H7 (cell line): ENCODE data around the gene SP3. TPM values are rescaled to one million over a fixed set of nuclear protein-coding genes. Genes with fewer than 3 reads are reported as not detected.

Source experiments
- DNase-seq: peaks from one replicate; pipeline ENCODE4 v3.0.0; 2012
- H3K27me3 ChIP-seq: 2 replicates; pipeline ENCODE4 v1.6.0; 2011; ENCODE audit warnings: mild to moderate bottlenecking, low read length; ENCODE audit not compliant: control insufficient read depth, insufficient read depth
- H3K36me3 ChIP-seq: replicated peaks from 2 replicates; pipeline ENCODE4 v1.5.1; 2011; ENCODE audit warnings: low read length; ENCODE audit not compliant: control insufficient read depth, insufficient read depth
- H3K4me3 ChIP-seq: 2 replicates; pipeline ENCODE4 v1.5.1; 2011; ENCODE audit warnings: low read depth, mild to moderate bottlenecking, control low read depth, low read length, moderate library complexity; ENCODE audit not compliant: insufficient read depth
- total RNA-seq: library from RNA; depleted of rRNA; stranded (reverse); fragments of >200 nt; shearing (Covaris generic); gene quantifications from 2 replicates; pipeline ENCODE4 v1.2.3, GENCODE V29; 2014

SP3 gene
- total RNA-seq, 1 experiment from 2014 or later, result 107 TPM

DNA sequence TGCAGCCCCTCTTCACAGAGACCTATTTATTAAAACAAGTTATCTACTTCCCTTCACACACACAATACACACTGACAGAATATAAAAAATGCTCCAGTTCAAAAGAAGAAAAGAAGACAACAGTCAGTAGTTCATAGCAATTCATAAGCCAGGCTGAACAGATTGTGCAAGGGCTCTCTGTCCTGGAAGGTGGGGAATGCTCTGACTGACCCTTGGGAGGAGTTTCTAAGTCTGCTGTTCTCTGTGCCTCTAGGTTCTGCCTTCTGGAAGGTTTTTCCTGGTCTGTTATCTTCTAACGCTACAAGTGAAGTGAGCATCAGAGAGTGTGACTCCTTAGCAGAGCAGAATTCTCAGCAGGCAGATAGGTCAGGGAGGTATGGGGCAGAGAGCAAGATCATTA is 35.7 kb downstream of the SP3 start:
- H3K36me3 ChIP-seq, result peaks cover 1% of the 10 kb centered on the region; the same call in 1 of the 2 replicates
- H3K27me3 ChIP-seq, result no peaks in the 10 kb centered on the region
- DNase-seq, result no peak
- H3K4me3 ChIP-seq, result no peak overlapping the region

DNA sequence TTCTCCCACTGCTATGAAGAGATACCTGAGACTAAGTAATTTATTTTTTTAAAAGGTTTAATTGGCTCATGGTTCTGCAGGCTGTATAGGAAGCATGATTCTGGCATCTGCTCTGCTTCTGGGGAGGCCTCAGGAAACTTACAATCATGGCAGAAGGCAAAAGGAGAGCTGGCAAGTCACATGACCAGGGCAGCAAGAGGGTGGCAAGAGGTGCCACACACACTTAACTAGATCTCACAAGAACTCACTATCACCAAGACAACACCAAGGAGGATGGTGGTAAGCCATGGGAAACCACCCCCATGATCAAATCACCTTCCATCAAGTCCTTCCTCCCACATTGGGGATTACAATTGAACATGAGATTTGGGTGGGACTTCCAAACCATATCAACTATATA is 38.3 kb downstream of the SP3 start:
- H3K27me3 ChIP-seq, result no peaks in the 10 kb centered on the region
- DNase-seq, result no peak
- no peak overlapping the region for H3K4me3 ChIP-seq
- H3K36me3 ChIP-seq, result no peaks in the 10 kb centered on the region

DNA sequence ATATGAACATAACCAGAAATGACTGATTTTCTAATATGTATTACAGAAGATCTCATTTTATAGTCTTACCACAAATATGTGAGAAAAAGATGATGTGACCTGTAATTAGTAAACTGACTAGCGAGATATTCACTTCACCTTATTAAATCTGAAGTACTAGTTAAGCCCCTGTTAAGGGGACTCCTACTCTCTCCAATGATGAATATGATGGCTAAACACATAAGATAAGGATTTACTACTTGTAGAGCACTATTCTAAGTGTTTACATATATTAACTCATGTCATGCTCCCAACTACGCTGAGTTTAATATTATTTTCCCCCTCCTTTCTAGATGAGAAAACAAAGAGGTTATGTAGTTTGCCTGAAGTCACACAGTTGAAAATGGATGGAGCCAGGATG is 40.9 kb downstream of the SP3 start:
- no peak for DNase-seq
- Histone ChIP-seq H3K36me3 (no peaks in the 10 kb centered on the region; the same call in 1 of the 2 replicates), H3K27me3 (no peaks in the 10 kb centered on the region), H3K4me3 (no peak overlapping the region)

DNA sequence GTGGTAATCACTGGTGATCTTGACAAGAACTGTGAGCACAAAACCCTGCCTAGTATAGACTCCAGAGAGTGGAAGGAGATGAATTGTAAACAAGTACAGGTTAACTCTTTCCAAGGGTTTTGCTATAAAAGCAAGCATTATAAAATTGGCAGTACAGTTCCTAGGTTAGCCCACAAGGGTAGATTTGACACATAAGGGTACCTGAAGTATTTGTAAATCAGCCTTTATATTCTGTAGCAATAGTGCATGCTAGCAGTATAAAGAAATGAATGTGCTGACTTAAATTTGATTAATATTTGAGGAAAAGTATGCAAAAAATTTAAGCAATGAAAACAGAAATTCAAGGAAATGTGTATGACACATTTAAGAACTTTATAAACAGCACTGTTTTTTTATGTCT is 42.4 kb downstream of the SP3 start:
- no peaks in the 10 kb centered on the region for H3K27me3 ChIP-seq
- DNase-seq, result no peak
- no peaks in the 10 kb centered on the region; the same call in none of the 2 replicates for H3K36me3 ChIP-seq
- H3K4me3 ChIP-seq, result no peak overlapping the region

DNA sequence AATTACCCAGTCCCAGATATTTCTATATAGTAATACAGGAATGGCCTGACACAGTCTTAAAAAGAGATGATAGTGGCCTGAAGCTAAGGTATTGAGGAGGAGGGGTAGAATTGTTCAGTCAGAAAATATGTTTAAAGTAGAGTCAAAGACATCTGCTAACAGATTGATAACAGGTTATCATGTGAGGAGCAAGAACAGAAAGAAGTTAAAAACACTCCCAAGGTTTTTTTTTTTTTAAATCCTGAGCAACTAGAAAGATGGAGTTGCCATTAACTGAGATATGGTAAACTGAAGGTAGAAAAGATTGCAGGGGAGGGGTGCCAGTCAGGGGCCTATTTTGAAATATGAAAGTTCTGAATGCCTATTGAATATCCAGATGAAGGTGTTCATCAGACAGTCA is 43.1 kb downstream of the SP3 start:
- H3K36me3 ChIP-seq, result no peaks in the 10 kb centered on the region; the same call in none of the 2 replicates
- no peak overlapping the region for H3K4me3 ChIP-seq
- no peak for DNase-seq
- no peaks in the 10 kb centered on the region for H3K27me3 ChIP-seq

DNA sequence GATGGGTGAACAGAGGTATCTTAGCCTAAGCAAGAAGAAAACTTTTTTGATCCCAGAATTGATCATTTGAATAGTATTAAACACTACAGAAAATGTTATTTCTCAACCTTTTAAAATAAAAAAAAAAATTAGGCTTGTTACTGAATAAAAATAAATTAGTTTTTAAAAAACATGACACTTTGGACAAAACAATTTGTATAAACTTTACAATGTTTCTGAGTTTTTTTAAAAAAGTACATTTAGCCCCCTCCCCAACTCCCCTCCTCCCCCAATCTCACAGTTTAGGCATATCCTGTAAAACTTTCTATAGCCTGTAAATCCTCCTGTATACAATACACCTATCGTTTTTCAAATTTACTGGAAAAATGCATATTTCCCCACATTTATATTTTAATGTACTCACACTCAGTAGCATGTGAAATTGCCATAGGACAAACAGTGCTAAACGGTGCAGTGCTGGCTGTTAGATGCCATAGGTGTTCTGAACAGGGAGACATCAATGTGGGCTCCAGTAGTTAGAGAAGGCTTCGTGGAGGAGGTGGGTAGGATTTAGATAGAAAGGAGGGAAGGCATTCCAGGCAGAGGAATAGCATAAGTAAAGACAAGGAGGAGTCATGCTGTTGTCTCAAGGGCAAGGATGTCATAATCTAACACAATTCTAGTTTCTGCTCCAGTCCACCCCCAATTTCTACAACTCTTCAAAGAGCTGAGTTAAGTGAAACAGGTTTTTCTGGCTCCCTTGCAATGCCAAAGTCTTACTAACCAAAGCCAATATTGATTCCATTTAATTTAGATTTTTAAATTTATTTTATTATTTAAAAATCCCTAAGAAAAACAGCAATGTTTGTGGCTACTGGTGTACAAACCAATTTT is 50.9 kb downstream of the SP3 start:
- peaks cover 5% of the 10 kb centered on the region for H3K36me3 ChIP-seq
- H3K4me3 ChIP-seq, result no peak overlapping the region
- H3K27me3 ChIP-seq, result no peaks in the 10 kb centered on the region
- DNase-seq, result no peak

GRCh38 chr2:173909846-173910245 is 55.3 kb downstream of the SP3 start:
- no peaks in the 10 kb centered on the region for H3K27me3 ChIP-seq
- H3K36me3 ChIP-seq, result peaks cover 5% of the 10 kb centered on the region
- no peak for DNase-seq
- H3K4me3 ChIP-seq, result no peak overlapping the region

DNA sequence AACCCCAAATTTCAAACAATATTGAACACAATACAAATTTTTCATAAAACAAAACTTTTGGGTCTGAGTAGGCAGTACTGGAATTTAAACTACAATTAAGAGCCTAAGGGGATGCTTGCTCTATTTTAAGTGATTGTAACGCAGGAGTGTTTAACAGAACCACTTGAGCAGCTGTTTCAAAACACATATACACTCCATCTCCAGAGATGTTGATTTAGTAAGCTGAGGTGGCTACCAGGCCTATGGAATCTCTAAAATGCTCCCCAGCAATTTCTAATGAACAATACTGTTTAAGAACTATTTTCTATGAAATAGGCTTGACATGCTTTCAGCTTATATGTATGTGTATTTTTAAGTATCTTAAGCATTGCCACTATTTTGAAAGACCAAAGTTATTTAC is 58.5 kb downstream of the SP3 start:
- Histone ChIP-seq H3K36me3 (no peaks in the 10 kb centered on the region; the same call in 1 of the 2 replicates), H3K27me3 (no peaks in the 10 kb centered on the region), H3K4me3 (no peak overlapping the region)
- no peak for DNase-seq

DNA sequence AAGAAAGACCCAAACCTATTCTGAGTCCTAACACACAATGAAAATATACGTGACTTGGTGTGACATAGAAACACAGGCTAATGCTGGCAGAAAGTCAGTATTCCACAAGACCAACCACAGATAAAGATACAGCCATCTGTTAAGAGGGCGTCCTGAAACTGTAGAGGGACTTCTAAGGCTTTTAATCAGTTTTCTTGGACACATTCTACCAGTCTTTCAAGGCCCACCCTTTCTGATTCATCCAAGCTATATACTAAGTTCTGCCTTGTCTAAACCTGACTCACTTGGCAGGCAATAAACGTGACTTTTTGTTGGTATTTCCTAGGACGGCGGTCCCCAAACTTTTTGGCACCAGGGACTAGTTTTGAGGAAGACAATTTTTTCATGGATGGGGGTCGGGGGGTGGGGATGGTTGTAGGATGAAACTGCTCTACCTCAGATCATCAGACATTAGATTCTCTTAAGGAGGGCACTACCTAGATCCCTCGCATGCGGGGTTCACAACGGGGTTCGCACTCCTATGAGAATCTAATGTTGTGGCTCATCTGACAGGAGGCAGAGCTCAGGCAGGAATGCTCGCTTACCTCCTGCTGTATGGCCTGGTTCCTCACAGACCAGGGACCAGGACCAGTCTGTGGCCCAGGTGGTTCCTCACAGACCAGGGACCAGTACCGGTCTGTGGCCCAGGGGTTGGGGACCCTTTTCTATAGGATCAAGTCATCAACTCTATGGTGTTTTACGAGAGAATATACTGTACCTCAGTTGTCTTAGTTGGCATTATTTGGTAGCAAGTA is 61.4 kb downstream of the SP3 start:
- H3K4me3 ChIP-seq, result no peak overlapping the region
- H3K27me3 ChIP-seq, result no peaks in the 10 kb centered on the region
- H3K36me3 ChIP-seq, result no peaks in the 10 kb centered on the region
- no peak for DNase-seq

- H3K27me3 ChIP-seq, result no peaks in the 10 kb centered on the region
Measured at GRCh38 chr2:173898996-173899395, 66.2 kb downstream of the SP3 start.

GRCh38 chr2:173898178-173898668 is 67.0 kb downstream of the SP3 start:
- no peaks in the 10 kb centered on the region for H3K36me3 ChIP-seq
- no peak for DNase-seq
- H3K4me3 ChIP-seq, result no peak overlapping the region
- H3K27me3 ChIP-seq, result no peaks in the 10 kb centered on the region

More at GRCh38 chr2:173898996-173899395, 66.2 kb downstream of the SP3 start:
- Histone ChIP-seq H3K4me3 (no peak overlapping the region), H3K36me3 (no peaks in the 10 kb centered on the region)
- DNase-seq, result no peak

- Histone ChIP-seq H3K27me3 (no peaks in the 10 kb centered on the region), H3K4me3 (no peak overlapping the region), H3K36me3 (no peaks in the 10 kb centered on the region)
- DNase-seq, result no peak
Measured at GRCh38 chr2:173896755-173897154, 68.4 kb downstream of the SP3 start.

DNA sequence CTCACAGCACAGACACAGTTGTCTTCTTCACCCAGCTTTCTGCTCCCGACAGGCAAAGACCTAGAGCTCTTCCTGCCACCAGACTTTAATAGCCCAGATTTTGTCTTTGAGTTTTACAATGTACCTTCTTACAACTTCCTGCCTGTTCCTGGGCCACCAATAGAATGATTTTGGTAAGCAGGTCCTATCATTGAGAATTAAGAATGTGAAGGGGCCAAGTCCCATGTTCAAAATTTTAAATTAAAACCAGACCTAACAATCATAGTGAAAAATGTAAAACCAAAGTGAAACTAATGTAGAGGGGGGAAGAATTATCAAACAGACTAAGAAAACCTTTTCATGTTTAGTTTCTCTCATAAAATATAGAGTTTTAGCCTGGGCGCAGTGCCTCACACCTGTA is 72.8 kb downstream of the SP3 start:
- H3K4me3 ChIP-seq, result no peak overlapping the region
- H3K36me3 ChIP-seq, result no peaks in the 10 kb centered on the region
- DNase-seq, result no peak
- H3K27me3 ChIP-seq, result no peaks in the 10 kb centered on the region

DNA sequence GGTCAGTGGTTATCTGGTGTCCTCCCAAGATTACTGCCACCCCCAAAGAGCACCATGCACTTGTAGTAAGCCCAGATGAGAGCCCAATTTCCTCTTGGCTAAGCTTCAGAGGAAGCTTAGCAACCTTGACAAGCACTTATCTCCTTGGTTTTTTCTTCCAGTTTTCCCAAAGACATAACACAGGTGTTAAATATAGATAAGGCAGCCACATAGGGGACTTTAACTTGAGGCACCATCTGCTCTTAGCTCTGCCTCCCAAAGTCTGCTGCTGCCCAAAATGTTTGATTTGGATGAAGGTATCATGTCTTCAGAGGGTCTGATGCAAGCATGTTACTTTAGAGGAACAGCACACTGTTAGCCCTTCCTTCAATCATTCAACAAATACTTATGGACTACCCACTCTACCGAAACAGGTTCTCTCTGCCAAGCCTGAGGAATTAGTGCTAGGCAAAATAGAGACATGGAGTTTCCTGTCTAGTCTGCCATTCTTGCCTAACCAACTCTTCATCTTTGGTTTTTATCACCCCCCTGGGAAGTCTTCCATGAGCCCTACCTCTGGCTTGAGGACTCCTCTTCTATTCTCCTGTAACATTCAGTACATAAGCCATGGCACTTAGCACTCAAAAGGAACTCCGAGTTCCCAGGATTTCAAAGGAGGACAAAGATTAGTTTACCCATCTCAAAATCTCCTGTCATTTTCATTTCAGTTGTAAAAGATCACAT is 73.7 kb downstream of the SP3 start:
- Histone ChIP-seq H3K4me3 (no peak overlapping the region), H3K27me3 (no peaks in the 10 kb centered on the region), H3K36me3 (no peaks in the 10 kb centered on the region)

More for the DNA sequence above, 73.7 kb downstream of the SP3 start:
- DNase-seq, result no peak
